AG09309 (cell line): ENCODE results near the gene GJC2.

Source experiments
- DNase-seq: peaks from one replicate; pipeline ENCODE4 v3.0.0-alpha.2; 2010; ENCODE audit warnings: low read depth
- H3K4me3 ChIP-seq: 2 replicates; pipeline ENCODE4 v1.5.1; 2011; ENCODE audit warnings: mild to moderate bottlenecking, low read depth, low read length, moderate library complexity; ENCODE audit not compliant: control insufficient read depth
- CTCF ChIP-seq: IDR thresholded peaks from 2 replicates; pipeline ENCODE4 v1.5.1; 2011; ENCODE audit warnings: mild to moderate bottlenecking, low read depth, low read length, inconsistent platforms; ENCODE audit not compliant: insufficient read depth, control insufficient read depth; ENCODE audit errors: missing control alignments

The GJC2 gene

GRCh38 chr1:228152918-228153258 is 3.2 kb downstream of the GJC2 start:
- H3K4me3 ChIP-seq = no peak overlapping the region
- no peak for TF ChIP-seq CTCF
- no peak for DNase-seq

DNA sequence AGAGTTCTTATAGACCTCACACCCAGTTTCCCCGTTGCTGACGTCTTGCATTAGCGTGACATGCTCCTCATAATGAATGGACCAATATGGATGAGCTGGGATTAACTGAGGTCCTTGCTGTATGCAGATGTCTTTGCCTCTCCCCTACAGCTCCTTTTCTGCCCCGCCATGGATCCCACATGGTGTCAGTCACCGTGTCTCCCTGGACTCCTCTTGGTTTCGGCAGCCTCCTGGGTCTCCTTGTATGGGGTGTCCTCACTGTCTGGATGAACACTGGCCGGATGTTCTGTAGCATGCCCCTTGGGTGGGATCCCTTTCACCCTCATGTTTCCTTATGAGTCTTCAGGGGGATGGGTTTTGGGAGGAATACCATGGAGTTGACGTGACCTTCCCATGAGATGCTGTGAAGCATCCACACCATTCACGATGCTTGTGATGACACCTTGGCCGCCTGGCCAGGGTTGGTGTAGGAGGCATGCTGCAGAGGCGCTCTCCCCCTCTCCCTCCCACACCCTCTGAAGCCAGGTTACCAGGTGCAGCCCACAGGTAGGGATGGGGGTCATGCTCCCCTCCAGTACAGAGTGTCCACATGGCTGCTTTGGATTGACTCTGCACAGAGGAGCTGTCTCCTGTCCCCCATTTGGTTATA is 4.4 kb downstream of the GJC2 start:
- no peak for DNase-seq
- TF ChIP-seq CTCF = no peak
- H3K4me3 ChIP-seq = no peak overlapping the region

- no peak overlapping the region for H3K4me3 ChIP-seq
- DNase-seq = no peak
- TF ChIP-seq CTCF = no peak
Observed at GRCh38 chr1:228154670-228155571, 5.2 kb downstream of the GJC2 start.

GRCh38 chr1:228155596-228156514 is 6.1 kb downstream of the GJC2 start:
- TF ChIP-seq CTCF = no peak
- no peak for DNase-seq
- H3K4me3 ChIP-seq = no peak overlapping the region

DNA sequence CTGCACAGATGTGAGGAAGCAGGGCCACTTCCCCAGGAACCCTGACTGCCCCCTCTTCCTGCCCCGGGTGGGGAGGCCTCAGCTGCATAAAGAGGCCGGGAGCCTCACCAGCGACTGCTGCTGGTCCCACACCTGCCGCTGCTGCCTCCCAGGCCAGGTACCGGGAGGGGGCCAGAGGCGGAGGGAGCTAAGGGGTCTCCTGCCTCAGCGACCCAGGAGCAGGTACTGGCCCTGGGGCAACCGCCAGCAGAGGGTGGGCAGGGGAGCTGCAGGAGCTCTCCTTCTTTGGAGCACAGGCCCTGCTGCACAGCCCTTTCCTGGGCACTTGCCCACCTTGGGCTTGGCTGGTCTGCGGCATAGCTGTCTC is 6.8 kb downstream of the GJC2 start:
- TF ChIP-seq CTCF = no peak
- DNase-seq = no peak
- H3K4me3 ChIP-seq = no peak overlapping the region

- H3K4me3 ChIP-seq = no peak overlapping the region
- DNase-seq = no peak
- no peak for TF ChIP-seq CTCF
Observed at GRCh38 chr1:228156941-228157728, 7.4 kb downstream of the GJC2 start.
